Measurements from ENCODE around the gene HMMR. TPM values are rescaled to one million over a fixed set of nuclear protein-coding genes. Genes with fewer than 3 reads are reported as not detected.

Gene HMMR
- total and polyA plus RNA-seq, 2 donors (not counting 1 experiment from before 2014, with no cell fraction given), result 0.34 to 1.6 TPM

DNA sequence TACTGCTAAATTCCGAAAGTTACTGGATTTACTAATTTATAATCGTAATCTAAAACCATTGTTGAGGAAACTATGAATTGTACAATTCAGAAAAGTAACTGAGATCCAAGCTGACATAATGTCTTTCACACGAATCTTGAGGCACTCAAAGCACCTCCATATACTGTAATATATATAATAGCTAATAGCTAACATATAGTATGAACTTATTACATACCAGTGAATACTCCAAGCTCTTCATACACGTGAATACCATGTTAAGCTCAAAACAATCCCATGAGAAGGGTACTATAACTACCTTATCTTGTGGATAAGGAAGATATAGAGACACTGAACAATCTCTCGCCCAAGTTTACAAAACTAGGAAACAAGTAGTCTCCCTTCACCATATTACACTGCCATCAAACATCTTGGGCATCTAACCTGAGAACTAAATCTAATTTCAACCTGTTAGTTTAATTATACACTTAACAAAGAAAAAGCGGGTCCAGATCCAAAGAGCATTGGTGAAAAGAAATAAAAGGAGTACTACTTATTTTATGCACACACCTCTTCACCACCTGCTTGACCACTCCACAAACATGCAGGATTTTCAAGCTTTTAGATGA lies 1.6 kb upstream of the HMMR start:
- Mint-ChIP-seq H3K4me3 (peak overlapping the region; percentile 91), H3K4me1 (peaks cover 33% of the 10 kb centered on the region), H3K27me3 (no peaks in the 10 kb centered on the region), H3K9me3 (ENCODE audit: insufficient read depth) (no peaks in the 10 kb centered on the region), H3K27ac (peak overlapping the region; percentile 99)
- ChIA-PET POLR2A (interaction anchor here (4.2 to 4.4 kb wide), 2 partner anchors 21 to 47 kb away, joined by 20 to 40 read pairs; partner anchors contain the start of genes CCNG1 and MAT2B), CTCF (interaction anchor here (0.8 to 6.9 kb wide), 7 partner anchors 9 to 237 kb away, joined by 3 to 50 read pairs (median 12); partner anchors contain the start of genes CCNG1 and MAT2B)
- Histone ChIP-seq H3K9me3 (ENCODE audit: control extremely low read depth in 1 of 3, control insufficient read depth in 2 of 3, insufficient read depth in 1 of 3, low read length in 2 of 3) (no peaks in the 10 kb centered on the region), H3K27me3 (replicated peaks in 1 of 4; ENCODE audit: control extremely low read depth in 1 of 4, control insufficient read depth in 3 of 4, insufficient read depth in 4 of 4, low read length in 3 of 4) (no peaks in the 10 kb centered on the region), H3K36me3 (replicated peaks in 1 of 2; ENCODE audit: control extremely low read depth in 1 of 2, control insufficient read depth in 1 of 2, extremely low read depth in 1 of 2, insufficient read depth in 2 of 2, low read length in 1 of 2) (peaks cover 2 to 16% of the 10 kb centered on the region in 2 experiments), H3K9ac (ENCODE audit: low read length) (peak overlapping the region; percentile 92), H3K27ac (ENCODE audit: low read length in 2 of 2) (peak overlapping the region; percentile 92), H3K79me2 (ENCODE audit: control insufficient read depth, insufficient read depth, low read length) (peaks cover 38% of the 10 kb centered on the region), H2AFZ (ENCODE audit: insufficient read depth, low read depth, low read length, poor library complexity, severe bottlenecking) (peak overlapping the region; percentile 91), H3K4me3 (ENCODE audit: control extremely low read depth in 1 of 5, extremely low read depth in 1 of 5, insufficient read depth in 1 of 5, low read depth in 2 of 5, low read length in 4 of 5) (peak overlapping the region; percentile 87 to 95 (median 90)), H3K4me1 (ENCODE audit: control insufficient read depth in 2 of 2, insufficient read depth in 2 of 2, low read length in 2 of 2) (peaks cover 17 to 32% of the 10 kb centered on the region in 2 donors), H4K20me1 (ENCODE audit: control insufficient read depth, insufficient read depth, low read length, poor library complexity, severe bottlenecking) (no peaks in the 10 kb centered on the region), H3K4me2 (replicated peaks; ENCODE audit: low read depth, low read length, poor library complexity, severe bottlenecking) (peak overlapping the region; percentile 88)
- no peak for TF ChIP-seq CTCF (IDR thresholded peaks at IDR 0.05)
- no peak for TF ChIP-seq EZH2 (IDR thresholded peaks at IDR 0.05; ENCODE audit: borderline replicate concordance, insufficient read depth, low read depth, low read length, poor library complexity, severe bottlenecking)
- no CpG with 5 or more reads among the region's 6 CpGs for WGBS (ENCODE audit: insufficient coverage)
- intact Hi-C loops (cut with micrococcal nuclease), result no loop called here
- DNase-seq (no peak), ATAC-seq (ENCODE audit: low read depth) (no peak)

GRCh38 chr5:163459462-163459818 lies 992 bp upstream of the HMMR start:
- TF ChIP-seq EZH2 (IDR thresholded peaks at IDR 0.05; ENCODE audit: borderline replicate concordance, insufficient read depth, low read depth, low read length, poor library complexity, severe bottlenecking) (no peak), CTCF (IDR thresholded peaks at IDR 0.05) (no peak)
- ChIA-PET CTCF (interaction anchor here (0.8 to 6.9 kb wide), 6 partner anchors 14 to 237 kb away, joined by 3 to 50 read pairs (median 24); partner anchors contain the start of genes CCNG1 and MAT2B), POLR2A (interaction anchor here (1.3 to 4.4 kb wide), 3 partner anchors 22 to 456 kb away, joined by 5 to 40 read pairs (median 20); partner anchors contain the start of genes CCNG1 and MAT2B)
- Histone ChIP-seq H3K4me2 (replicated peaks; ENCODE audit: low read depth, low read length, poor library complexity, severe bottlenecking) (peak overlapping the region; percentile 88), H3K79me2 (ENCODE audit: control insufficient read depth, insufficient read depth, low read length) (peaks cover 38% of the 10 kb centered on the region), H3K4me1 (ENCODE audit: control insufficient read depth in 2 of 2, insufficient read depth in 2 of 2, low read length in 2 of 2) (peaks cover 17 to 32% of the 10 kb centered on the region in 2 donors), H3K9me3 (ENCODE audit: control extremely low read depth in 1 of 3, control insufficient read depth in 2 of 3, insufficient read depth in 1 of 3, low read length in 2 of 3) (no peaks in the 10 kb centered on the region), H4K20me1 (ENCODE audit: control insufficient read depth, insufficient read depth, low read length, poor library complexity, severe bottlenecking) (no peaks in the 10 kb centered on the region), H3K36me3 (replicated peaks in 1 of 2; ENCODE audit: control extremely low read depth in 1 of 2, control insufficient read depth in 1 of 2, extremely low read depth in 1 of 2, insufficient read depth in 2 of 2, low read length in 1 of 2) (peaks cover 2 to 14% of the 10 kb centered on the region in 2 experiments), H3K9ac (ENCODE audit: low read length) (peak overlapping the region; percentile 92), H2AFZ (ENCODE audit: insufficient read depth, low read depth, low read length, poor library complexity, severe bottlenecking) (peak overlapping the region; percentile 91), H3K4me3 (ENCODE audit: control extremely low read depth in 1 of 5, extremely low read depth in 1 of 5, insufficient read depth in 1 of 5, low read depth in 2 of 5, low read length in 4 of 5) (peak overlapping the region; percentile 87 to 95 (median 90)), H3K27me3 (replicated peaks in 1 of 4; ENCODE audit: control extremely low read depth in 1 of 4, control insufficient read depth in 3 of 4, insufficient read depth in 4 of 4, low read length in 3 of 4) (no peaks in the 10 kb centered on the region), H3K27ac (ENCODE audit: low read length in 2 of 2) (peak overlapping the region; percentile 92)
- Mint-ChIP-seq H3K4me3 (peak overlapping the region; percentile 91), H3K27me3 (no peaks in the 10 kb centered on the region), H3K27ac (peak overlapping the region; percentile 99), H3K4me1 (peaks cover 33% of the 10 kb centered on the region), H3K9me3 (ENCODE audit: insufficient read depth) (no peaks in the 10 kb centered on the region)
- 0% methylated on average over 11 of the region's 12 CpGs for WGBS (ENCODE audit: insufficient coverage)
- intact Hi-C loops (cut with micrococcal nuclease), result no loop called here
- ATAC-seq (ENCODE audit: low read depth) (no peak), DNase-seq (no peak)
